Measurements from ENCODE around the gene SERPINA5.

DNA sequence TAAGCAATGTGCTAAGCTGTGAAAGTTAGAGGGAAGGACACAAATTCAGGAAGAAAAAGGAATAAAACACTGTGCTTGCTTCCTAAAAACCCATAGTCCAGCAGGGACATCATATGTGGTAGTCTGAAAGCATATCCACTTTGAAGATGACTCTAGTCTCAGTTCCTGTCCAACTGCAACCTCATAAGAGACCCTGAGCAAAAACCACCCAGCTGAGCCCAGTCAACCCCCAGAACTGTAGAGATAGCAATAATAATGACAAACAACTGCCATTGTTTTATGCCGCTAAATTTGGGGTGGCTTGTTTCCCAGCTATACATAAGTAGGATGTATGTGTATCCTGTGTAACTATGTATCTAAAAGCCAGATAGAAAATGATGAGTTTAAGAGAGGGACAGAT, 23.9 kb upstream of the SERPINA5 start:
- TF ChIP-seq, protein P1, sequence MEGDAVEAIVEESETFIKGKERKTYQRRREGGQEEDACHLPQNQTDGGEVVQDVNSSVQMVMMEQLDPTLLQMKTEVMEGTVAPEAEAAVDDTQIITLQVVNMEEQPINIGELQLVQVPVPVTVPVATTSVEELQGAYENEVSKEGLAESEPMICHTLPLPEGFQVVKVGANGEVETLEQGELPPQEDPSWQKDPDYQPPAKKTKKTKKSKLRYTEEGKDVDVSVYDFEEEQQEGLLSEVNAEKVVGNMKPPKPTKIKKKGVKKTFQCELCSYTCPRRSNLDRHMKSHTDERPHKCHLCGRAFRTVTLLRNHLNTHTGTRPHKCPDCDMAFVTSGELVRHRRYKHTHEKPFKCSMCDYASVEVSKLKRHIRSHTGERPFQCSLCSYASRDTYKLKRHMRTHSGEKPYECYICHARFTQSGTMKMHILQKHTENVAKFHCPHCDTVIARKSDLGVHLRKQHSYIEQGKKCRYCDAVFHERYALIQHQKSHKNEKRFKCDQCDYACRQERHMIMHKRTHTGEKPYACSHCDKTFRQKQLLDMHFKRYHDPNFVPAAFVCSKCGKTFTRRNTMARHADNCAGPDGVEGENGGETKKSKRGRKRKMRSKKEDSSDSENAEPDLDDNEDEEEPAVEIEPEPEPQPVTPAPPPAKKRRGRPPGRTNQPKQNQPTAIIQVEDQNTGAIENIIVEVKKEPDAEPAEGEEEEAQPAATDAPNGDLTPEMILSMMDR (IDR thresholded peaks at IDR 0.05) = no peak
- TF ChIP-seq POLR2A (IDR thresholded peaks at IDR 0.05) = no peak

Measured in right lobe of liver (tissue), 4 donors.